OCI-LY1 (cell line): ENCODE data around the gene B3GLCT.

Experiments
- H2AFZ ChIP-seq: fragments of 200-600 bp; sonication (generic), shearing (Covaris generic); 2 replicates; pipeline ENCODE4 v1.6.0; 2014; ENCODE audit warnings: antibody characterized with exemption, mild to moderate bottlenecking, low read length
- H3F3A ChIP-seq: fragments of 200-600 bp; sonication (generic), shearing (Covaris generic); 2 replicates; pipeline ENCODE4 v1.6.0; 2014; ENCODE audit warnings: mild to moderate bottlenecking, antibody characterized with exemption, low read length, moderate library complexity; ENCODE audit not compliant: insufficient read depth
- H3K27ac ChIP-seq: fragments of 200-600 bp; sonication (generic); 2 replicates; pipeline ENCODE4 v1.5.1; 2014; ENCODE audit warnings: low read length, mixed run types, mild to moderate bottlenecking, low read depth; ENCODE audit not compliant: poor library complexity, severe bottlenecking
- H3K27me3 ChIP-seq: fragments of 200-600 bp; sonication (generic); 2 replicates; pipeline ENCODE4 v1.6.0; 2014; ENCODE audit warnings: antibody characterized with exemption, mild to moderate bottlenecking, low read length, moderate library complexity; ENCODE audit not compliant: insufficient read depth
- H3K36me3 ChIP-seq: fragments of 200-600 bp; sonication (generic); 2 replicates; pipeline ENCODE4 v1.6.1; 2014; ENCODE audit warnings: mild to moderate bottlenecking, antibody characterized with exemption, low read length, moderate library complexity, mixed read lengths; ENCODE audit not compliant: insufficient read depth
- H3K4me1 ChIP-seq: fragments of 200-600 bp; sonication (generic); 2 replicates; pipeline ENCODE4 v1.5.1; 2014; ENCODE audit warnings: mild to moderate bottlenecking, low read length, moderate library complexity; ENCODE audit not compliant: insufficient read depth, severe bottlenecking
- H3K4me2 ChIP-seq: fragments of 200-600 bp; sonication (generic), shearing (Covaris generic); 2 replicates; pipeline ENCODE4 v1.6.1; 2014; ENCODE audit warnings: low read length
- H3K4me3 ChIP-seq: fragments of 200-600 bp; sonication (generic); 2 replicates; pipeline ENCODE4 v1.5.1; 2014; ENCODE audit warnings: low read length, low read depth, mild to moderate bottlenecking, mixed read lengths; ENCODE audit not compliant: poor library complexity, severe bottlenecking
- H3K79me2 ChIP-seq: fragments of 200-600 bp; shearing (Covaris generic); 2 replicates; pipeline ENCODE4 v1.6.1; 2016; ENCODE audit warnings: mixed run types, low read length, mixed read lengths; ENCODE audit not compliant: insufficient read depth
- H3K9ac ChIP-seq: fragments of 200-600 bp; sonication (generic), shearing (Covaris generic); 2 replicates; pipeline ENCODE4 v1.6.1; 2014; ENCODE audit warnings: mild to moderate bottlenecking, low read length, mixed read lengths
- H3K9me2 ChIP-seq: fragments of 200-600 bp; sonication (generic), shearing (Covaris generic); 2 replicates; pipeline ENCODE4 v1.6.1; 2014; ENCODE audit warnings: low read depth, mild to moderate bottlenecking, low read length, mixed read lengths
- H3K9me3 ChIP-seq: fragments of 200-600 bp; shearing (Covaris generic); 2 replicates; pipeline ENCODE4 v1.6.1; 2014; ENCODE audit warnings: low read length, mixed read lengths
- H4K20me1 ChIP-seq: fragments of 200-600 bp; sonication (generic), shearing (Covaris generic); 2 replicates; pipeline ENCODE4 v1.6.0; 2016; ENCODE audit warnings: mild to moderate bottlenecking, low read length; ENCODE audit not compliant: insufficient read depth
- CTCF ChIP-seq: fragments of 200-600 bp; sonication (generic), shearing (Covaris generic); IDR thresholded peaks from 2 replicates; pipeline ENCODE4 v1.5.1; 2017; ENCODE audit warnings: mild to moderate bottlenecking, antibody characterized with exemption, low read length, moderate library complexity, mixed read lengths
- EZH2 ChIP-seq: fragments of 200-600 bp; sonication (generic), shearing (Covaris generic); IDR thresholded peaks from 2 replicates; pipeline ENCODE4 v1.8.0; 2017; ENCODE audit warnings: borderline replicate concordance, mixed run types, mild to moderate bottlenecking, antibody characterized with exemption, low read length, moderate library complexity, mixed read lengths

Gene B3GLCT

GRCh38 chr13:31167490-31167889, 32.3 kb upstream of the B3GLCT start:
- no peaks in the 10 kb centered on the region for H4K20me1 ChIP-seq
- no peak overlapping the region for H3K27ac ChIP-seq
- H3K9me3 ChIP-seq: no peaks in the 10 kb centered on the region
- no peak overlapping the region for H2AFZ ChIP-seq
- peaks cover 9% of the 10 kb centered on the region for H3K4me1 ChIP-seq
- no peaks in the 10 kb centered on the region for H3K27me3 ChIP-seq
- no peak for TF ChIP-seq CTCF
- H3K9me2 ChIP-seq: no peaks in the 10 kb centered on the region
- no peak overlapping the region for H3K4me3 ChIP-seq
- no peaks in the 10 kb centered on the region for H3K79me2 ChIP-seq
- H3F3A ChIP-seq: no peaks in the 10 kb centered on the region
- no peak overlapping the region for H3K4me2 ChIP-seq
- H3K9ac ChIP-seq: no peak overlapping the region
- H3K36me3 ChIP-seq: no peaks in the 10 kb centered on the region

GRCh38 chr13:31168166-31168565, 31.6 kb upstream of the B3GLCT start:
- Histone ChIP-seq H2AFZ (no peak overlapping the region), H4K20me1 (no peaks in the 10 kb centered on the region), H3F3A (no peaks in the 10 kb centered on the region), H3K27me3 (no peaks in the 10 kb centered on the region), H3K9me2 (no peaks in the 10 kb centered on the region), H3K36me3 (no peaks in the 10 kb centered on the region), H3K27ac (no peak overlapping the region), H3K4me1 (peaks cover 3% of the 10 kb centered on the region), H3K79me2 (no peaks in the 10 kb centered on the region), H3K9me3 (no peaks in the 10 kb centered on the region), H3K4me3 (no peak overlapping the region), H3K4me2 (no peak overlapping the region), H3K9ac (no peak overlapping the region)
- TF ChIP-seq CTCF (no peak), EZH2 (no peak)

- H3K4me2 ChIP-seq: no peak overlapping the region
- H3K9me2 ChIP-seq: no peaks in the 10 kb centered on the region
- no peak overlapping the region for H3K4me3 ChIP-seq
- no peak for TF ChIP-seq CTCF
- no peak for TF ChIP-seq EZH2
- no peak overlapping the region for H3K9ac ChIP-seq
- H3K27ac ChIP-seq: no peak overlapping the region
- no peaks in the 10 kb centered on the region for H3F3A ChIP-seq
- no peaks in the 10 kb centered on the region for H3K9me3 ChIP-seq
- H3K27me3 ChIP-seq: no peaks in the 10 kb centered on the region
- H3K79me2 ChIP-seq: no peaks in the 10 kb centered on the region
- H4K20me1 ChIP-seq: no peaks in the 10 kb centered on the region
- no peak overlapping the region for H2AFZ ChIP-seq
- no peaks in the 10 kb centered on the region for H3K36me3 ChIP-seq
- no peaks in the 10 kb centered on the region for H3K4me1 ChIP-seq
Observed at GRCh38 chr13:31168736-31169135, 31.0 kb upstream of the B3GLCT start.
